K562 (cell line): ENCODE measurements around the gene RNF187. TPM values are rescaled to one million over a fixed set of nuclear protein-coding genes. Genes with fewer than 3 reads are reported as not detected.

Source experiments
- CHD7 ChIP-seq: fragments of 200-600 bp; sonication (generic); IDR thresholded peaks from one replicate; pipeline ENCODE4 v1.6.1; 2012; ENCODE audit warnings: mild to moderate bottlenecking, low read depth, low read length, inconsistent platforms
- FOXK1 ChIP-seq: sonication (generic); formaldehyde crosslinking; IDR thresholded peaks from 2 replicates; pipeline ENCODE4 v1.8.0; 2022; ENCODE audit warnings: missing genetic modification reagents, mild to moderate bottlenecking, borderline replicate concordance
- HDAC1 ChIP-seq, 2 experiments: fragments of 450-650 bp; IDR thresholded peaks; 2 replicates each; pipeline ENCODE4 v1.6.1; 2016 to 2017; ENCODE audit warnings: inconsistent platforms in 1 of 2, mild to moderate bottlenecking in 1 of 2, moderate library complexity in 1 of 2
- KLF16 ChIP-seq: IDR thresholded peaks from 2 replicates; pipeline ENCODE4 v1.6.1; 2016; ENCODE audit warnings: antibody characterized with exemption
- MCM3 ChIP-seq: fragments of 450-650 bp; IDR thresholded peaks from 2 replicates; pipeline ENCODE4 v1.6.1; 2016
- MECOM ChIP-seq: fragments of 250-450 bp; sonication (Bioruptor Pico); IDR thresholded peaks from 2 replicates; pipeline ENCODE4 v1.8.0; 2022; ENCODE audit warnings: inconsistent platforms
- PTRF ChIP-seq: fragments of 450-650 bp; IDR thresholded peaks from 2 replicates; pipeline ENCODE4 v1.6.1; 2016; ENCODE audit warnings: mild to moderate bottlenecking, missing genetic modification characterization, missing compliant biosample characterization
- STAT5B ChIP-seq: fragments of 250-450 bp; sonication (Bioruptor Pico); IDR thresholded peaks from 2 replicates; pipeline ENCODE4 v1.8.0; 2021; ENCODE audit warnings: mild to moderate bottlenecking, inconsistent platforms
- STAT6 ChIP-seq: sonication (generic); formaldehyde crosslinking; IDR thresholded peaks from 2 replicates; pipeline ENCODE4 v1.8.1; 2023; ENCODE audit warnings: mild to moderate bottlenecking, missing genetic modification reagents
- ZNF121 ChIP-seq: sonication (generic); formaldehyde crosslinking; conservative IDR thresholded peaks from 2 replicates; pipeline ENCODE4 v1.8.0; 2022; ENCODE audit warnings: missing genetic modification reagents
- polyA plus RNA-seq, 8 experiments: library from polyadenylated mRNA; depleted of rRNA in 4 of 8; stranded (reverse) in 5 of 8; unstranded in 3 of 8; fragments of >200 nt; fragmentation: Nextera tagmentation in 2 of 8; fragmentation: Illumina TruSeq in 1 of 8; extraction: Ambion mirVana in 2 of 8; extraction: Trizol in 1 of 8; gene quantifications; 2 replicates each; pipeline versions ENCODE4 v1.2.1 to v1.2.3, GENCODE V29; 2011 to 2014; ENCODE audit warnings: inconsistent platforms in 1 of 8, missing spikeins in 1 of 8
- total RNA-seq, 7 experiments: library from RNA; depleted of rRNA in 6 of 7; stranded (reverse); fragments of >200 nt in 6 of 7; fragmentation: Illumina TruSeq in 2 of 7; extraction: Trizol in 2 of 7; gene quantifications; 2 replicates each; pipeline versions ENCODE4 v1.2.1 to v1.2.3, GENCODE V29; 2011 to 2021; ENCODE audit warnings: low replicate concordance in 1 of 7
- TF ChIP-seq, protein P1 (sequence below): fragments of 450-650 bp; IDR thresholded peaks from one replicate; pipeline ENCODE4 v1.6.1; 2018; ENCODE audit warnings: mild to moderate bottlenecking, moderate library complexity; ENCODE audit not compliant: partially characterized antibody
- TF ChIP-seq, protein P2 (sequence below): sonication (generic); IDR thresholded peaks from 2 replicates; pipeline ENCODE4 v1.6.1; 2016

The RNF187 gene
- total and polyA plus RNA-seq, 9 of the 15 experiments (the other 6 are each of a cell fraction or from before 2014, with no cell fraction given): 2.3 to 119 (median 41.9) TPM

GRCh38 chr1:228513236-228513900, 26.2 kb downstream of the RNF187 start (continued):
- TF ChIP-seq STAT6 (CRISPR knock-in tag) (no peak), STAT5B (CRISPR knock-in tag) (no peak), PTRF (no peak), MECOM (CRISPR knock-in tag) (peak; percentile 94), CHD7 (no peak), ZNF121 (CRISPR knock-in tag) (no peak), MCM3 (no peak), FOXK1 (CRISPR knock-in tag) (0 out of 2 replicates have a peak, but pooled peaks have one; percentile 71), KLF16 (peak; percentile 99), HDAC1 (IDR thresholded peaks at IDR 0.05) (peak; percentile 71 to 92; a peak in 2 of 4 replicates)
- TF ChIP-seq, protein P1, sequence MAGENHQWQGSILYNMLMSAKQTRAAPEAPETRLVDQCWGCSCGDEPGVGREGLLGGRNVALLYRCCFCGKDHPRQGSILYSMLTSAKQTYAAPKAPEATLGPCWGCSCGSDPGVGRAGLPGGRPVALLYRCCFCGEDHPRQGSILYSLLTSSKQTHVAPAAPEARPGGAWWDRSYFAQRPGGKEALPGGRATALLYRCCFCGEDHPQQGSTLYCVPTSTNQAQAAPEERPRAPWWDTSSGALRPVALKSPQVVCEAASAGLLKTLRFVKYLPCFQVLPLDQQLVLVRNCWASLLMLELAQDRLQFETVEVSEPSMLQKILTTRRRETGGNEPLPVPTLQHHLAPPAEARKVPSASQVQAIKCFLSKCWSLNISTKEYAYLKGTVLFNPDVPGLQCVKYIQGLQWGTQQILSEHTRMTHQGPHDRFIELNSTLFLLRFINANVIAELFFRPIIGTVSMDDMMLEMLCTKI: no peak
- TF ChIP-seq, protein P2, sequence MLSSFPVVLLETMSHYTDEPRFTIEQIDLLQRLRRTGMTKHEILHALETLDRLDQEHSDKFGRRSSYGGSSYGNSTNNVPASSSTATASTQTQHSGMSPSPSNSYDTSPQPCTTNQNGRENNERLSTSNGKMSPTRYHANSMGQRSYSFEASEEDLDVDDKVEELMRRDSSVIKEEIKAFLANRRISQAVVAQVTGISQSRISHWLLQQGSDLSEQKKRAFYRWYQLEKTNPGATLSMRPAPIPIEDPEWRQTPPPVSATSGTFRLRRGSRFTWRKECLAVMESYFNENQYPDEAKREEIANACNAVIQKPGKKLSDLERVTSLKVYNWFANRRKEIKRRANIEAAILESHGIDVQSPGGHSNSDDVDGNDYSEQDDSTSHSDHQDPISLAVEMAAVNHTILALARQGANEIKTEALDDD: 0 out of 2 replicates have a peak, but pooled peaks have one; percentile 26
